ENCODE measurements around the gene WRAP53. TPM values are rescaled to one million over a fixed set of nuclear protein-coding genes. Genes with fewer than 3 reads are reported as not detected.

Gene WRAP53
- polyA plus RNA-seq, 1 experiment: 4.1 TPM

- Histone ChIP-seq H3K27me3 (ENCODE audit: control insufficient read depth, insufficient read depth, low read length) (peaks cover 32% of the 10 kb centered on the region), H3K27ac (ENCODE audit: low read depth, low read length) (no peak overlapping the region), H3K9me3 (ENCODE audit: control insufficient read depth, insufficient read depth, low read length) (no peaks in the 10 kb centered on the region), H3K4me3 (ENCODE audit: low read depth, low read length) (no peak overlapping the region)
- no peak for DNase-seq (ENCODE audit: low read depth, low spot score)
- CTCF ChIA-PET: interaction anchor here (1.5 kb wide), 1 partner anchor 34 kb away, joined by 3 read pairs; no protein-coding TSS in a partner anchor
- TF ChIP-seq CTCF (IDR thresholded peaks at IDR 0.05; ENCODE audit: low read depth, low read length): no peak
- POLR2A ChIA-PET: no interaction called here
Measured at GRCh38 chr17:7721612-7722011, 33.3 kb downstream of the WRAP53 start.

GRCh38 chr17:7727886-7728285, 39.6 kb downstream of the WRAP53 start:
- ChIA-PET POLR2A (no interaction called here), CTCF (interaction anchor here (1.2 kb wide), 1 partner anchor 56 kb away, joined by 3 read pairs; no protein-coding TSS in a partner anchor)
- no peak for DNase-seq (ENCODE audit: low read depth, low spot score)
- no peaks in the 10 kb centered on the region for H3K9me3 ChIP-seq (ENCODE audit: control insufficient read depth, insufficient read depth, low read length)
- peaks cover 8% of the 10 kb centered on the region for H3K27me3 ChIP-seq (ENCODE audit: control insufficient read depth, insufficient read depth, low read length)
- H3K4me3 ChIP-seq (ENCODE audit: low read depth, low read length): no peak overlapping the region
- TF ChIP-seq CTCF (IDR thresholded peaks at IDR 0.05; ENCODE audit: low read depth, low read length): no peak
- no peak overlapping the region for H3K27ac ChIP-seq (ENCODE audit: low read depth, low read length)

- Histone ChIP-seq H3K27ac (ENCODE audit: low read depth, low read length) (no peak overlapping the region), H3K9me3 (ENCODE audit: control insufficient read depth, insufficient read depth, low read length) (no peaks in the 10 kb centered on the region), H3K4me3 (ENCODE audit: low read depth, low read length) (no peak overlapping the region), H3K27me3 (ENCODE audit: control insufficient read depth, insufficient read depth, low read length) (peaks cover 8% of the 10 kb centered on the region)
- DNase-seq (ENCODE audit: low read depth, low spot score): no peak
- TF ChIP-seq CTCF (IDR thresholded peaks at IDR 0.05; ENCODE audit: low read depth, low read length): no peak
- CTCF ChIA-PET: interaction anchor here (0.6 to 1.9 kb wide), 5 partner anchors 9 to 261 kb away, joined by 3 to 10 read pairs (median 3); partner anchors contain the start of genes TP53 and WRAP53
- POLR2A ChIA-PET: interaction anchor here (0.8 kb wide), 1 partner anchor 25 kb away, joined by 6 read pairs; the partner anchor contains the start of gene EFNB3
Measured at GRCh38 chr17:7729816-7730215, 41.5 kb downstream of the WRAP53 start.

GRCh38 chr17:7732981-7733539, 44.8 kb downstream of the WRAP53 start:
- Histone ChIP-seq H3K9me3 (ENCODE audit: control insufficient read depth, insufficient read depth, low read length) (no peaks in the 10 kb centered on the region), H3K27me3 (ENCODE audit: control insufficient read depth, insufficient read depth, low read length) (peaks cover 19% of the 10 kb centered on the region), H3K4me3 (ENCODE audit: low read depth, low read length) (no peak overlapping the region), H3K27ac (ENCODE audit: low read depth, low read length) (no peak overlapping the region)
- ChIA-PET CTCF (no interaction called here), POLR2A (no interaction called here)
- DNase-seq (ENCODE audit: low read depth, low spot score): no peak
- no peak for TF ChIP-seq CTCF (IDR thresholded peaks at IDR 0.05; ENCODE audit: low read depth, low read length)

- TF ChIP-seq CTCF (IDR thresholded peaks at IDR 0.05; ENCODE audit: low read depth, low read length): no peak
- DNase-seq (ENCODE audit: low read depth, low spot score): no peak
- peaks cover 31% of the 10 kb centered on the region for H3K27me3 ChIP-seq (ENCODE audit: control insufficient read depth, insufficient read depth, low read length)
- ChIA-PET POLR2A (no interaction called here), CTCF (no interaction called here)
- no peaks in the 10 kb centered on the region; the same call in 1 of the 2 replicates for H3K9me3 ChIP-seq (ENCODE audit: control insufficient read depth, insufficient read depth, low read length)
- H3K4me3 ChIP-seq (ENCODE audit: low read depth, low read length): no peak overlapping the region
- no peak overlapping the region for H3K27ac ChIP-seq (ENCODE audit: low read depth, low read length)
Measured at GRCh38 chr17:7737601-7738000, 49.3 kb downstream of the WRAP53 start.
